T-helper 2 cell treated with Interferon-gamma antibody and Interleukin-4, amounts not matched to agents 100 ng/mL and 5 ng/mL, for 36 hours (primary cell): Measurements from ENCODE around the gene GOLGA6L26. TPM values are rescaled to one million over a fixed set of nuclear protein-coding genes. Genes with fewer than 3 reads are reported as not detected.
"Not testable (repeated sequence)": the region's sequence is repeated elsewhere in the genome, so short reads cannot be mapped to it uniquely, and the experiment has no call there.

Experiments
- intact Hi-C: fragments of 100-400 bp; cut with micrococcal nuclease; formaldehyde crosslinking; loops from one replicate; pipeline ENCODE4 v1.15.1; 2023
- total RNA-seq: library from RNA; stranded (reverse); gene quantifications from 2 replicates; pipeline ENCODE4 v1.2.3, GENCODE V29; 2022

Gene GOLGA6L26
- total RNA-seq: not detected in 2 replicates

GRCh38 chr15:23334096-23334495 lies at the start of gene GOLGA6L26:
GOLGA6L26 (minus strand) TSS chr15:23334196; CDS start chr15:23334135, 61 bp downstream.
- intact Hi-C loops: not testable (repeated sequence)

- intact Hi-C loops: not testable (repeated sequence)
These were observed 47.2 kb upstream of the GOLGA6L26 start for GRCh38 chr15:23381192-23381591.

- intact Hi-C loops: not testable (repeated sequence)
These were observed 46.7 kb upstream of the GOLGA6L26 start for GRCh38 chr15:23380700-23381099.

GRCh38 chr15:23378946-23379345 lies 45.0 kb upstream of the GOLGA6L26 start:
- intact Hi-C loops: not testable (repeated sequence)

GRCh38 chr15:23374226-23374625 lies 40.2 kb upstream of the GOLGA6L26 start:
- intact Hi-C loops: not testable (repeated sequence)

- intact Hi-C loops: not testable (repeated sequence)
These were observed 39.0 kb upstream of the GOLGA6L26 start for GRCh38 chr15:23372891-23373600.

- intact Hi-C loops: no loop called here
These were observed 38.3 kb upstream of the GOLGA6L26 start for GRCh38 chr15:23372284-23372683.

GRCh38 chr15:23371868-23372267 lies 37.9 kb upstream of the GOLGA6L26 start:
- intact Hi-C loops: not testable (repeated sequence)

GRCh38 chr15:23371134-23371533 lies 37.1 kb upstream of the GOLGA6L26 start:
- intact Hi-C loops: not testable (repeated sequence)

- intact Hi-C loops: no loop called here
These were observed 36.6 kb upstream of the GOLGA6L26 start for GRCh38 chr15:23370578-23370977.

GRCh38 chr15:23364261-23364660 lies 30.3 kb upstream of the GOLGA6L26 start:
- intact Hi-C loops: not testable (repeated sequence)

- intact Hi-C loops: not testable (repeated sequence)
These were observed 28.6 kb upstream of the GOLGA6L26 start for GRCh38 chr15:23362622-23363021.

GRCh38 chr15:23354448-23354847 lies 20.5 kb upstream of the GOLGA6L26 start, which contains the start of gene GOLGA8S:
GOLGA8S (plus strand) TSS chr15:23354748; CDS start chr15:23354810, 62 bp downstream.
- intact Hi-C loops: not testable (repeated sequence)

GRCh38 chr15:23311233-23311632 lies 22.8 kb downstream of the GOLGA6L26 start:
- intact Hi-C loops: not testable (repeated sequence)

GRCh38 chr15:23305921-23306320 lies 28.1 kb downstream of the GOLGA6L26 start:
- intact Hi-C loops: not testable (repeated sequence)

- intact Hi-C loops: not testable (repeated sequence)
These were observed 29.2 kb downstream of the GOLGA6L26 start for GRCh38 chr15:23304805-23305204.

GRCh38 chr15:23304267-23304666 lies 29.7 kb downstream of the GOLGA6L26 start:
- intact Hi-C loops: not testable (repeated sequence)

GRCh38 chr15:23303654-23304053 lies 30.3 kb downstream of the GOLGA6L26 start:
- intact Hi-C loops: not testable (repeated sequence)

GRCh38 chr15:23303246-23303645 lies 30.8 kb downstream of the GOLGA6L26 start:
- intact Hi-C loops: not testable (repeated sequence)
